Osteocyte (in vitro differentiated cells): ENCODE data around the gene TOR1AIP2. TPM values are rescaled to one million over a fixed set of nuclear protein-coding genes. Genes with fewer than 3 reads are reported as not detected.
"Not testable (repeated sequence)": the region's sequence is repeated elsewhere in the genome, so short reads cannot be mapped to it uniquely, and the experiment has no call there.

ENCODE experiments used
- DNase-seq: peaks from one replicate; pipeline ENCODE4 v3.0.0; 2021; ENCODE audit warnings: mixed read lengths; ENCODE audit not compliant: unreplicated experiment; ENCODE audit errors: extremely low spot score
- H3K27ac Mint-ChIP-seq: one replicate; pipeline ENCODE4 v1.8.0; 2021; ENCODE audit warnings: mild to moderate bottlenecking, mixed read lengths; ENCODE audit not compliant: unreplicated experiment
- H3K27me3 Mint-ChIP-seq: one replicate; pipeline ENCODE4 v1.8.0; 2021; ENCODE audit warnings: mixed read lengths; ENCODE audit not compliant: unreplicated experiment
- H3K36me3 Mint-ChIP-seq: one replicate; pipeline ENCODE4 v1.8.0; 2021; ENCODE audit warnings: mixed read lengths; ENCODE audit not compliant: unreplicated experiment
- H3K4me1 Mint-ChIP-seq: one replicate; pipeline ENCODE4 v1.8.0; 2021; ENCODE audit warnings: mixed read lengths; ENCODE audit not compliant: unreplicated experiment
- H3K4me3 Mint-ChIP-seq: one replicate; pipeline ENCODE4 v1.8.0; 2021; ENCODE audit warnings: mild to moderate bottlenecking, moderate library complexity, mixed read lengths; ENCODE audit not compliant: unreplicated experiment
- H3K9me3 Mint-ChIP-seq: one replicate; pipeline ENCODE4 v1.8.0; 2021; ENCODE audit warnings: mixed read lengths; ENCODE audit not compliant: unreplicated experiment
- CTCF ChIP-seq: fragments of 200-600 bp; sonication (generic); IDR thresholded peaks from 2 replicates; pipeline ENCODE4 v1.5.0; 2021; ENCODE audit warnings: antibody characterized with exemption, mild to moderate bottlenecking, moderate library complexity
- total RNA-seq: library from RNA; stranded (reverse); gene quantifications from 2 replicates; pipeline ENCODE4 v1.2.1, GENCODE V29; 2021

Gene TOR1AIP2
- total RNA-seq, 1 donor from 2014 or later = 85.5 TPM

GRCh38 chr1:179807691-179808485 lies 69.7 kb downstream of the TOR1AIP2 start:
- no peaks in the 10 kb centered on the region for H3K36me3 Mint-ChIP-seq
- peaks cover 37% of the 10 kb centered on the region for H3K27me3 Mint-ChIP-seq
- H3K4me1 Mint-ChIP-seq = peaks cover 4% of the 10 kb centered on the region
- H3K4me3 Mint-ChIP-seq = no peak overlapping the region
- no peak overlapping the region for H3K27ac Mint-ChIP-seq
- TF ChIP-seq CTCF = no peak
- H3K9me3 Mint-ChIP-seq = no peaks in the 10 kb centered on the region
- DNase-seq = no peak

GRCh38 chr1:179807291-179807690 lies 70.3 kb downstream of the TOR1AIP2 start:
- Mint-ChIP-seq H3K4me3 (no peak overlapping the region), H3K27me3 (peaks cover 36% of the 10 kb centered on the region), H3K27ac (no peak overlapping the region), H3K9me3 (no peaks in the 10 kb centered on the region), H3K36me3 (no peaks in the 10 kb centered on the region), H3K4me1 (peaks cover 4% of the 10 kb centered on the region)
- DNase-seq = no peak
- no peak for TF ChIP-seq CTCF

- H3K36me3 Mint-ChIP-seq = no peaks in the 10 kb centered on the region
- no peak overlapping the region for H3K27ac Mint-ChIP-seq
- peaks cover 4% of the 10 kb centered on the region for H3K4me1 Mint-ChIP-seq
- no peak for TF ChIP-seq CTCF
- DNase-seq = no peak
- no peak overlapping the region for H3K4me3 Mint-ChIP-seq
- H3K9me3 Mint-ChIP-seq = no peaks in the 10 kb centered on the region
- H3K27me3 Mint-ChIP-seq = peaks cover 32% of the 10 kb centered on the region
Observed at GRCh38 chr1:179806333-179806732, 71.3 kb downstream of the TOR1AIP2 start.

- no peak overlapping the region for H3K4me3 Mint-ChIP-seq
- DNase-seq = no peak
- no peak for TF ChIP-seq CTCF
- H3K27me3 Mint-ChIP-seq = peaks cover 27% of the 10 kb centered on the region
- no peaks in the 10 kb centered on the region for H3K36me3 Mint-ChIP-seq
- peaks cover 4% of the 10 kb centered on the region for H3K4me1 Mint-ChIP-seq
- no peaks in the 10 kb centered on the region for H3K9me3 Mint-ChIP-seq
- no peak overlapping the region for H3K27ac Mint-ChIP-seq
Observed at GRCh38 chr1:179805291-179806195, 72.1 kb downstream of the TOR1AIP2 start.

DNA sequence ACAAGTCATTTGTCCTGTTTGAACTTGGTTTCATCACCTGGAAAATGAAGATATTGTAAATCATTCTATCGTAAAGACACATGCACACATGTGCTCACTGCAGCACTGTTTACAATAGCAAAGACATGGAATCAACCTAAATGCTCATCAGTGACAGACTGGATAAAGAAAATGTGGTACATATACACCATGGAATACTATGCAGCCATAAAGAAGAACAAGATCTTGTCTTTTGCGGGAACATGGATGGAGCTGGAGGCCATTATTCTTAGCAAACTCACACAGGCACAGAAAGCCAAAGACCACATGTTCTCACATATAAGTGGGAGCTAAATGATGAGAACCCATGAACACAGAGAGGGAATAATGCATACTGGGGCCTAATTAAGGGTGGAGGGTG lies 73.2 kb downstream of the TOR1AIP2 start:
- H3K4me3 Mint-ChIP-seq, DNase-seq, H3K4me1 Mint-ChIP-seq, H3K36me3 Mint-ChIP-seq, H3K27ac Mint-ChIP-seq, H3K9me3 Mint-ChIP-seq: not testable (repeated sequence)
- peaks cover 21% of the 10 kb centered on the region for H3K27me3 Mint-ChIP-seq
